HepG2 (cell line): ENCODE results near the gene MYL1. TPM values are rescaled to one million over a fixed set of nuclear protein-coding genes. Genes with fewer than 3 reads are reported as not detected.

Experiments
- ATAC-seq: fragments of 200-7000 bp; cut with Tn5 transposase; 3 replicates; pipeline ENCODE4 v1.9.1; 2020; ENCODE audit warnings: mild to moderate bottlenecking, moderate library complexity
- BruUV-seq: library from RNA; stranded (reverse); fragments of 400-500 nt; replicated peaks from 2 replicates; lab custom pipeline; 2021; lab: Mats Ljungman, UMichigan
- CTCF ChIA-PET: fragments of 300-600 bp; formaldehyde crosslinking; extraction: SDS; loops from one replicate; lab custom pipeline; 2021; ENCODE audit warnings: low total read pairs, inconsistent platforms, low intra/inter-chr PET ratio; lab: Yijun Ruan, JAX
- POLR2A ChIA-PET: fragments of 350-600 bp; sonication (Branson Sonifier 250); formaldehyde crosslinking; loops from one replicate; lab custom pipeline; 2020; ENCODE audit warnings: antibody characterized with exemption, inconsistent platforms; lab: Yijun Ruan, JAX
- DNase-seq: peaks from one replicate; pipeline ENCODE4 v3.0.0-alpha.2; 2015; ENCODE audit warnings: low spot score
- FAIRE-seq: peaks from 3 replicates; lab custom pipeline; 2011; peaks lifted over from hg19 to GRCh38; lab: Jason Lieb, UNC
- H2AFZ ChIP-seq: one replicate; pipeline ENCODE4 v1.6.1; 2011; ENCODE audit warnings: low read length, inconsistent platforms
- H3K27ac ChIP-seq: fragments of 300-600 bp; 3 replicates; pipeline ENCODE4 v1.8.0; 2011; ENCODE audit warnings: mixed run types, mild to moderate bottlenecking, mixed read lengths, low read length, inconsistent platforms; ENCODE audit not compliant: insufficient read depth; ENCODE audit errors: extremely low read length
- H3K27me3 ChIP-seq, 2 experiments: fragments of 200-600 bp in 1 of 2; 2 replicates in 1 of 2; 3 replicates in 1 of 2; pipeline versions ENCODE4 v1.6.0 to v1.8.0; 2011; ENCODE audit warnings: low read length in 2 of 2, mild to moderate bottlenecking in 2 of 2, moderate library complexity in 2 of 2, inconsistent platforms in 1 of 2; ENCODE audit not compliant: insufficient read depth in 2 of 2, control insufficient read depth in 1 of 2
- H3K36me3 ChIP-seq, 2 experiments: fragments of 200-600 bp in 1 of 2; replicated peaks in 1 of 2; 2 replicates in 1 of 2; 3 replicates in 1 of 2; pipeline versions ENCODE4 v1.5.1 to v1.8.0; 2011; ENCODE audit warnings: low read length in 2 of 2, inconsistent platforms in 1 of 2; ENCODE audit not compliant: insufficient read depth in 2 of 2, control insufficient read depth in 1 of 2
- H3K4me1 ChIP-seq: 2 replicates; pipeline ENCODE4 v1.5.1; 2012; ENCODE audit warnings: low read length, inconsistent platforms; ENCODE audit not compliant: insufficient read depth
- H3K4me2 ChIP-seq: 2 replicates; pipeline ENCODE4 v1.6.0; 2011; ENCODE audit warnings: low read depth, low read length, inconsistent platforms
- H3K4me3 ChIP-seq, 3 experiments: fragments of 200-600 bp in 1 of 3; sonication (generic), shearing (Covaris generic) in 1 of 3; replicated peaks in 1 of 3; 2 replicates each; pipeline ENCODE4 v1.5.1; 2011 to 2016; ENCODE audit warnings: low read length in 3 of 3, inconsistent platforms in 2 of 3, low read depth in 2 of 3, mild to moderate bottlenecking in 2 of 3, control low read depth in 1 of 3, mixed read lengths in 1 of 3; ENCODE audit not compliant: insufficient read depth in 1 of 3
- H3K79me2 ChIP-seq: one replicate; pipeline ENCODE4 v1.6.1; 2011; ENCODE audit warnings: low read length, inconsistent platforms; ENCODE audit not compliant: insufficient read depth
- H3K9ac ChIP-seq: 2 replicates; pipeline ENCODE4 v1.6.0; 2011; ENCODE audit warnings: mild to moderate bottlenecking, low read depth, low read length, inconsistent platforms; ENCODE audit not compliant: insufficient read depth
- H3K9me3 ChIP-seq: 2 replicates; pipeline ENCODE4 v1.5.1; 2012; ENCODE audit warnings: mild to moderate bottlenecking, low read length
- H4K20me1 ChIP-seq: 2 replicates; pipeline ENCODE4 v1.6.0; 2011; ENCODE audit warnings: inconsistent platforms, mild to moderate bottlenecking, low read length, moderate library complexity; ENCODE audit not compliant: insufficient read depth
- ARHGAP35 ChIP-seq: sonication (generic); formaldehyde crosslinking; IDR thresholded peaks from 2 replicates; pipeline ENCODE4 v1.9.0; 2022; ENCODE audit warnings: mild to moderate bottlenecking, inconsistent platforms, moderate library complexity, missing genetic modification reagents, borderline replicate concordance
- ATF7 ChIP-seq, 2 experiments: fragments of 450-650 bp in 1 of 2; sonication (generic) in 1 of 2; formaldehyde crosslinking in 1 of 2; IDR thresholded peaks; 2 replicates each; pipeline versions ENCODE4 v1.4.0 to v1.6.1; 2016 to 2020; ENCODE audit warnings: antibody characterized with exemption in 1 of 2, mild to moderate bottlenecking in 1 of 2, missing genetic modification reagents in 1 of 2
- GPN1 ChIP-seq: sonication (generic); formaldehyde crosslinking; IDR thresholded peaks from 2 replicates; pipeline ENCODE4 v1.5.1; 2020; ENCODE audit warnings: missing genetic modification reagents, borderline replicate concordance
- KDM3A ChIP-seq: IDR thresholded peaks from 2 replicates; pipeline ENCODE4 v1.6.1; 2018; ENCODE audit warnings: low read depth, missing compliant biosample characterization
- KLF15 ChIP-seq: sonication (generic); formaldehyde crosslinking; IDR thresholded peaks from 2 replicates; pipeline ENCODE4 v1.8.1; 2023; ENCODE audit warnings: borderline replicate concordance, mild to moderate bottlenecking, inconsistent platforms, missing genetic modification reagents, mixed read lengths
- ZBTB21 ChIP-seq: sonication (generic); formaldehyde crosslinking; IDR thresholded peaks from 2 replicates; pipeline ENCODE4 v1.4.0; 2020; ENCODE audit warnings: missing genetic modification reagents
- ZFP90 ChIP-seq: sonication (generic); formaldehyde crosslinking; IDR thresholded peaks from 2 replicates; pipeline ENCODE4 v1.8.0; 2022; ENCODE audit warnings: missing genetic modification reagents, mild to moderate bottlenecking, inconsistent platforms, borderline replicate concordance
- WGBS: methylation state at CpG from one replicate; pipeline ENCODE4 v1.1.6; 2017; ENCODE audit warnings: low lambda C conversion rate; 5-methylcytosine and 5-hydroxymethylcytosine counted together
- in situ Hi-C: cut with HindIII; loops from 2 replicates; pipeline ENCODE4 v1.10.0; 2017; ENCODE audit warnings: low pct_unique_long_range_greater_than_20kb; ENCODE audit not compliant: extremely low pct_ligation_motif_present
- intact Hi-C: fragments of 100-400 bp; cut with micrococcal nuclease; formaldehyde crosslinking; loops from one replicate; pipeline ENCODE4 v1.10.0; 2022; ENCODE audit not compliant: unreplicated experiment
- polyA plus RNA-seq, 8 experiments: library from polyadenylated mRNA; depleted of rRNA in 3 of 8; stranded (reverse) in 7 of 8; unstranded in 1 of 8; fragments of >200 nt; fragmentation: Illumina TruSeq in 4 of 8; extraction: Trizol in 4 of 8; gene quantifications; 2 replicates each; pipeline versions ENCODE4 v1.2.1 to v1.2.3, GENCODE V29; 2011 to 2016; ENCODE audit warnings: low read depth in 4 of 8, missing spikeins in 1 of 8, mixed read lengths in 1 of 8; ENCODE audit not compliant: insufficient read depth in 1 of 8
- total RNA-seq, 5 experiments: library from RNA; depleted of rRNA; stranded (reverse); fragments of >200 nt; fragmentation: Illumina TruSeq; extraction: Trizol; gene quantifications; 2 replicates each; pipeline ENCODE4 v1.2.3, GENCODE V29; 2016; ENCODE audit warnings: low read depth in 1 of 5
- TF ChIP-seq, protein P1 (sequence below): sonication (generic); formaldehyde crosslinking; IDR thresholded peaks from 2 replicates; pipeline ENCODE4 v1.9.0; 2021; ENCODE audit warnings: mild to moderate bottlenecking, missing genetic modification reagents

MYL1 gene
- total and polyA plus RNA-seq, 2 of the 13 experiments (the other 11 are each of a cell fraction or from before 2014, with no cell fraction given) = not detected

DNA sequence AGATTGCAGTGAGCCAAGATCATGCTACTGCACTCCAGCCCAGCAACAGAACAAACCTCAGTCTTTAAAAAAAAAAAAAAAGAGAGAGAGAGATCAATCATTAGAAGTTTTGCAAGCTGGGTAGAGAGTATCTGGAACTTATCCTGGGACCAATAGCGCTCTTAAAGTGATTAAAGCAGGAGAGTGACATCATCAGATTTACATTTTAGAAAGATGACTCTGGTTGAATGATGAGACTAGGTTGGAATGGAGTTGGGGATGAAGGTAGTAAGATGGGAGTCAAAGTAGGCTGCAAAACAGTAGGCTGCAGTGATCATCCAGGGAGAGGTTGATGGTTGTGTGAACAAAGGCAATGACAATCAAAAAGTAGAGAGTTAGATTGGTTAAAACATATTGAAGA, 37.8 kb downstream of the MYL1 start:
- intact Hi-C loops = no loop called here
- Histone ChIP-seq H3K27me3 (no peaks in the 10 kb centered on the region), H3K4me1 (no peaks in the 10 kb centered on the region), H3K27ac (no peak overlapping the region), H3K9me3 (no peaks in the 10 kb centered on the region), H3K36me3 (no peaks in the 10 kb centered on the region), H3K9ac (no peak overlapping the region), H4K20me1 (no peaks in the 10 kb centered on the region), H3K79me2 (no peaks in the 10 kb centered on the region), H2AFZ (no peak overlapping the region), H3K4me2 (no peak overlapping the region), H3K4me3 (no peak overlapping the region)
- CTCF ChIA-PET = no interaction called here
- TF ChIP-seq KDM3A (CRISPR knock-in tag) (no peak), ZBTB21 (CRISPR knock-in tag) (no peak), ARHGAP35 (no peak), ZFP90 (CRISPR knock-in tag) (no peak), GPN1 (CRISPR knock-in tag) (no peak), ATF7 (IDR thresholded peaks at IDR 0.05) (peak; percentile 73), ATF7 (CRISPR knock-in tag; IDR thresholded peaks at IDR 0.05) (no peak), KLF15 (CRISPR knock-in tag) (no peak)
- TF ChIP-seq, protein P1, sequence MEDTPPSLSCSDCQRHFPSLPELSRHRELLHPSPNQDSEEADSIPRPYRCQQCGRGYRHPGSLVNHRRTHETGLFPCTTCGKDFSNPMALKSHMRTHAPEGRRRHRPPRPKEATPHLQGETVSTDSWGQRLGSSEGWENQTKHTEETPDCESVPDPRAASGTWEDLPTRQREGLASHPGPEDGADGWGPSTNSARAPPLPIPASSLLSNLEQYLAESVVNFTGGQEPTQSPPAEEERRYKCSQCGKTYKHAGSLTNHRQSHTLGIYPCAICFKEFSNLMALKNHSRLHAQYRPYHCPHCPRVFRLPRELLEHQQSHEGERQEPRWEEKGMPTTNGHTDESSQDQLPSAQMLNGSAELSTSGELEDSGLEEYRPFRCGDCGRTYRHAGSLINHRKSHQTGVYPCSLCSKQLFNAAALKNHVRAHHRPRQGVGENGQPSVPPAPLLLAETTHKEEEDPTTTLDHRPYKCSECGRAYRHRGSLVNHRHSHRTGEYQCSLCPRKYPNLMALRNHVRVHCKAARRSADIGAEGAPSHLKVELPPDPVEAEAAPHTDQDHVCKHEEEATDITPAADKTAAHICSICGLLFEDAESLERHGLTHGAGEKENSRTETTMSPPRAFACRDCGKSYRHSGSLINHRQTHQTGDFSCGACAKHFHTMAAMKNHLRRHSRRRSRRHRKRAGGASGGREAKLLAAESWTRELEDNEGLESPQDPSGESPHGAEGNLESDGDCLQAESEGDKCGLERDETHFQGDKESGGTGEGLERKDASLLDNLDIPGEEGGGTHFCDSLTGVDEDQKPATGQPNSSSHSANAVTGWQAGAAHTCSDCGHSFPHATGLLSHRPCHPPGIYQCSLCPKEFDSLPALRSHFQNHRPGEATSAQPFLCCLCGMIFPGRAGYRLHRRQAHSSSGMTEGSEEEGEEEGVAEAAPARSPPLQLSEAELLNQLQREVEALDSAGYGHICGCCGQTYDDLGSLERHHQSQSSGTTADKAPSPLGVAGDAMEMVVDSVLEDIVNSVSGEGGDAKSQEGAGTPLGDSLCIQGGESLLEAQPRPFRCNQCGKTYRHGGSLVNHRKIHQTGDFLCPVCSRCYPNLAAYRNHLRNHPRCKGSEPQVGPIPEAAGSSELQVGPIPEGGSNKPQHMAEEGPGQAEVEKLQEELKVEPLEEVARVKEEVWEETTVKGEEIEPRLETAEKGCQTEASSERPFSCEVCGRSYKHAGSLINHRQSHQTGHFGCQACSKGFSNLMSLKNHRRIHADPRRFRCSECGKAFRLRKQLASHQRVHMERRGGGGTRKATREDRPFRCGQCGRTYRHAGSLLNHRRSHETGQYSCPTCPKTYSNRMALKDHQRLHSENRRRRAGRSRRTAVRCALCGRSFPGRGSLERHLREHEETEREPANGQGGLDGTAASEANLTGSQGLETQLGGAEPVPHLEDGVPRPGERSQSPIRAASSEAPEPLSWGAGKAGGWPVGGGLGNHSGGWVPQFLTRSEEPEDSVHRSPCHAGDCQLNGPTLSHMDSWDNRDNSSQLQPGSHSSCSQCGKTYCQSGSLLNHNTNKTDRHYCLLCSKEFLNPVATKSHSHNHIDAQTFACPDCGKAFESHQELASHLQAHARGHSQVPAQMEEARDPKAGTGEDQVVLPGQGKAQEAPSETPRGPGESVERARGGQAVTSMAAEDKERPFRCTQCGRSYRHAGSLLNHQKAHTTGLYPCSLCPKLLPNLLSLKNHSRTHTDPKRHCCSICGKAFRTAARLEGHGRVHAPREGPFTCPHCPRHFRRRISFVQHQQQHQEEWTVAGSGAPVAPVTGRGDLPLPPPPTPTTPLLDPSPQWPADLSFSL (CRISPR knock-in tag) = no peak
- BruUV-seq = no TSS peak
- in situ Hi-C loops = no loop called here
- ATAC-seq (no peak), FAIRE-seq (no peak), DNase-seq (no peak)
- POLR2A ChIA-PET = no interaction called here
- 4% methylated on average over 1 of the region's 1 CpG for WGBS
